GM11168 (cell line): ENCODE measurements around the gene ATXN10.
"Not testable (repeated sequence)": the region's sequence is repeated elsewhere in the genome, so short reads cannot be mapped to it uniquely, and the experiment has no call there.

Experiments
- in situ Hi-C: fragments of 300-500 bp; cut with MboI; formaldehyde crosslinking; loops from one replicate; pipeline ENCODE4 v1.12.0; 2022; ENCODE audit warnings: low sequenced_read_pairs; ENCODE audit not compliant: unreplicated experiment

Gene ATXN10

DNA sequence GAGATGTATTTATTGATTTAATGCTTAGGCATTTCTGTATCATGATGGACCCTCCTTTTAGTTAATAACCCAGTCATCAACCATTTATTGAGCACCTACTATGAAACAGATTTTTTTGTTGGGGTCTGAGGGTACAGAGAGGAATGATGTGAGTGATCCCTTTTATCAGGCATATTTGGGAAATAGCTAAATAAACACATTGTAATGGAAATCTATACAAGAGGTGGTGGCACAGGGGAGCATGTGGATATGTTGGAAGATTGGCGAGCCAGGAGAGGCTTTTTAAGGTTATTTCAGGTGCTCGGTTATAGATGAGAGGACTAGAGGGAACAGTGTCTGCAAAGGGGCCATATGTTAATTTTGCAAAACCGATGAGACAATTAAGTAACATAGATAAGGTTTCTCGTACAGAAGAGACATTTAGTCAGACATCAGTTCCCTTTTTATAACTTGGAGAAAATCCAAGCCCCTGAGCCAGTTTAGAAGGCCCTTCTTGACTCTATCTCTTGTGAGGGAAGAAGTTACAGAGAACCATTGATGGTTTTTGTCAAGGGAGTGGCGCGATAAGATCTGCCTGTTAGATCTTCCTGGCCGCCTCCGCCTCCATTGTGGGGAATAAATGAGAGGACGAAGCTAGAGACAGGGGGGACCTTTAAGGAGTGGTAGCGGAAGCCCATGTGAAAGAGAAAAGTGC lies 2.0 kb downstream of the ATXN10 start:
- in situ Hi-C loops = no loop called here

DNA sequence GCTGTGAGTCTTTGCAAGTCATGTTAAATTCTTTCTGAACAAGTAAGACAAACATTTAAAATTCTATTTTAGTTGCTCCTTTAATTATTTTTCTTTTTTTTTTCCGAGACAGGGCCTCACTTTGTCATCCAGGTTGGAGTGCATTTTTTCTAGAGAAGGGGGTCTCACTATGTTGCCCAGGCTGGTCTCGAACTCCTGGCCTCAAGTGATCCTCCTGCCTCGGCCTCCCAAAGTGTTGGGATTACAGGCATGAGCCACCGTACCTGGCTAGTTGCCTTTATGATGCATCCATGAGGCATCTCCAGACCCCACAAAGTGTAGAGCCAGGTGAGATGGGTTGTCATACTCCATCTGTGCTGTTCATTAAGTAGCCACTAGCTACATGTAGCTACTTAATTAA lies 4.4 kb downstream of the ATXN10 start:
- in situ Hi-C loops = no loop called here

DNA sequence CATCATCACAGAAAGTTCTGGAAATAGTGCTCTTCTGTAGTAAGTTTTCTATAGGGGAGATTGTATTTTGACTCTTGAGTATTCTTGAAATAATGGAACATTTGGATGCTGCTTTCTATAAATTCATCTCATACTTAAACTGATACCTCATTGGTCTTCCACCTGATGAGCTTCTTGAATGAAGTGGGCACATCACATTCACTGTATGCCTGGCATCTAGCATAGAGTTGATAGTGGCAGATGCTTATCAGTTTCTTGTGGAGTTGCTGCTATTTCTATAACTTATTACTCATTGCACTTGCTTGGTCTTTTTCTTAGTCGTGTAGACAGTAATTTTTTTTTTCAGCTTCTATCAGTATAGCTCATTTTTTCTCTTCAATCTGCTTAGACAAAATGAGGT lies 5.4 kb downstream of the ATXN10 start:
- in situ Hi-C loops = no loop called here

DNA sequence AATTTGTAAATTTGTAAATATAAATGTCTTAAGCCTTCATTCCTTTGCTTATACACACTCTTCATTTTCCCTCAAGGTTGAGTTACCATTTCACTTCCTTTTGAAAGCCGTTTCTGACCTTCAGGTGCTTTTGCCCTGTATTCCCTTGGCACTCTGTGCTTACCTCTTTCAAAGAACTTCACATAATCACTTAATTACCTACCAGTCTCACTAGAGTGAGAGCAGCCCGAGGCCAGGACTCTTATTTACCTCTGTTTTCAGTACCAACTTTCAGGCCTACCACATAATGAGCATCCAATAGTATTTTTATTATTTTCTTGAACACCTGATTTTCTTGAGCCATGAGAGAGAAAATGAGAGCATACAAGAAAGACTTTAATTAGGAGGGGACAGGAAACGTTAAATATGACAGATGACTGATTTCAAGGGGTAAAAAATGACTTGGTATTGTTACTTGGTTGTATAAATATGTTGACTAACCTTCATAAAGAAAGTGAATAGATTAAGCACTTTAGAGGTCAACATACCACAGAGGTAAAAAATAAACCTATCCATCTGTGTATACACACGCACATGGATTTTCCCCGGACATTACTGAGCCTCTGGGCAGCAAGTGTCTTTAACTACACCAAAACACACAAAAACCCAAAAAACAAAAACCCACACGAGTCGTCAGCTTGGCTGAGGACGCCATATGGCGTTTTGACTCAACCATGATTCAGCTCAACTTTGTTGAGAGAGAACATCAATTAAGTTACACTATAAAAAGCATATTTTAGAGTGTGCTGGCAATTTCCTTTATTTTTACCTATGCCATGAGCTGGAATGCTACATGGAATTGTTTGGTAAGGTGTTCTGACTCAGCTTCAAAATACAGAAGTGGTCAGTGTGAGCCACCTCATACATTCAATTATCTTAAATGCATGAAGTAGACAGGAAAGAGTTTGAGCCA lies 7.6 kb downstream of the ATXN10 start:
- in situ Hi-C loops = no loop called here

- in situ Hi-C loops = no loop called here
Measured at GRCh38 chr22:45680932-45681700, 9.5 kb downstream of the ATXN10 start.

DNA sequence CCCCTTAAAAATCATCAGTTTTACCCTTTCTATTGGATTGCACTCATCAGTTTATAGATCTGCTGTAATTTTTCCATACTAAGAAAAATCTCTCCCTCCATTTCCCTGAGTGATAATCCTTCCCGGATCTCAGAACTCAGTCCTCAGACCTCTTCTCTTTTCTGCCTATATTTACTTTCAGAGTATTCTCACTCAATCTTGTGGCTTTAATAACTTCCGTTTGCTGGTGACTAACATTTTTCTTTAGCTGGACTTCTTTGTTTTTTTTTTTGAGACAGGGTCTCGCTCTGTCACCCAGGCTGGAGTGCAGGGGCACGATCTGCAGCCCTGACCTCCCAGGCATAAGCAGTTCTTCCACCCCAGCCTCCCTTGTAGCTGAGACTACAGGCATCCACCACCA lies 10.4 kb downstream of the ATXN10 start:
- in situ Hi-C loops = no loop called here

DNA sequence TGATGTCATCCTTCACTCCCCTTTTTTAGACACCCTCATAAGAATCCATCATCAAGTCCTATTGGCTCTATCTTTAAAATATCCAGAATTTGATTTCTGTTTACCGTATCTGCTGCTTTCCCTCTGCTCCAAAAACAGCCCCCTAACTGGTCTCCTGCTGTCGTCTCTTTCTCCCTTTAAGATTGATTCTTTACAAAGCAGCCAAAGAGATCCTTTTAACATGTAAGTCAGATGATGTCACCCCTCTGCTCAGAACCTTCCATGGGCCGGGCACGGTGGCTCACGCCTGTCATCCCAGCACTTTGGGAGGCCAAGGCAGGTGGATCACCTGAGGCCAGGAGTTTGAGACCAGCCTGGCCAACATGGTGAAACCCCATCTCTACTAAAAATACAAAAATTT lies 11.1 kb downstream of the ATXN10 start:
- in situ Hi-C loops = not testable (repeated sequence)

DNA sequence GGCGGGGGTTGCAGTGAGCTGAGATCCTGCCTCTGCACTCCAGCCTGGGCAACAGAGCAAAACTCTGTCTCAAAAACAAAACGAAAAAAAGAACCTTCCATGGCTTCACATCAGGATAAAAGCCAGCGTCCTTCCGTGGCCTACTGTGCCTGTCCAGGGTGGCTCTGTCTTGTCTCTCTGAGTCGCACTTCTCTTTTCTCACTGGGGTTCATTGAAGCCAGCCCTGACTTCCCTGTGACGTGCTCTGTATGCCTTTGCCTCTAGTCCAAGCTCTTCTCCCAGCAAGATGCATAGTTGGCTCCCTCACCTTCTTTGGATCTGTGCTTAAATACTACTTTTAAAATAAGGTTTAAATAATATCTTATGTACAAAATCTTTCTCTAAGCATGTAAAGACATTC lies 11.6 kb downstream of the ATXN10 start:
- in situ Hi-C loops = no loop called here

DNA sequence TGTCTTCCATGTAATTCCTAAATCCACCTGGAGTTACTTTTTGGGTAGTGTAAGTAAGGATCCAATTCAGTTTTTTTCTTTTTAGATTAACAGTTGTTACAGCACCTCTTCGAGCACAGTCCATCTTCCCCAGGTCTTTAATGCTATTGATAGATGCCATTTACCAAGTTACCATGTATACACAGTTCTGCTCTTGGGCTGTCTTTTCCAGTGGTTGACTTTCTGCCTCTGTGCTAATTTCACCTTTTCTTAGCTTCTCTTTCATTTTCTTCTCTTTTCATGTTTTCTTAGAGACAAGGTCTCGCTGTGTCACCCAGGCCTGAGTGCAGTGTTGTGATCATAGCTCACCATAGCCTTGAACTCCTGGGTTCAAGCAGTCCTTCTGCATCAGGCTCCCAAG lies 12.0 kb downstream of the ATXN10 start:
- in situ Hi-C loops = no loop called here

DNA sequence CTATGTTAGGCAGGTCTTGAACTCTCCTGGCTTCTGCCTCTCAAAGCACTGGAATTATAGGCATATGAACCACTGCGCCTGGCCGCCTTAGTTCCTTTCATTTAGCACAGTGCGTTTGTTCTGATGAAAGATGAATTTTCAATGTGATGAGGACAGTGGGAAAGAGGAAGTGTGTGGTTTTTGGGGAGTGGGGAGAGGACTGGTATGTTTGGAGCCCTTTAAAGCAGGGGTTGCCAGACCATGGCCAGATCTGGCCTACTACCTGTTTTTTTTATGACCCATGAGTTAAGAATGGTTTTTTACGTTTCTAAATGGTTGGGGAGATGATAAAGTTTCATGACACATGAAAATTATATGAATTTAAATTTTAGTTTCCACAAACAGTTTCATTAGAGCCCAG lies 12.5 kb downstream of the ATXN10 start:
- in situ Hi-C loops = no loop called here

DNA sequence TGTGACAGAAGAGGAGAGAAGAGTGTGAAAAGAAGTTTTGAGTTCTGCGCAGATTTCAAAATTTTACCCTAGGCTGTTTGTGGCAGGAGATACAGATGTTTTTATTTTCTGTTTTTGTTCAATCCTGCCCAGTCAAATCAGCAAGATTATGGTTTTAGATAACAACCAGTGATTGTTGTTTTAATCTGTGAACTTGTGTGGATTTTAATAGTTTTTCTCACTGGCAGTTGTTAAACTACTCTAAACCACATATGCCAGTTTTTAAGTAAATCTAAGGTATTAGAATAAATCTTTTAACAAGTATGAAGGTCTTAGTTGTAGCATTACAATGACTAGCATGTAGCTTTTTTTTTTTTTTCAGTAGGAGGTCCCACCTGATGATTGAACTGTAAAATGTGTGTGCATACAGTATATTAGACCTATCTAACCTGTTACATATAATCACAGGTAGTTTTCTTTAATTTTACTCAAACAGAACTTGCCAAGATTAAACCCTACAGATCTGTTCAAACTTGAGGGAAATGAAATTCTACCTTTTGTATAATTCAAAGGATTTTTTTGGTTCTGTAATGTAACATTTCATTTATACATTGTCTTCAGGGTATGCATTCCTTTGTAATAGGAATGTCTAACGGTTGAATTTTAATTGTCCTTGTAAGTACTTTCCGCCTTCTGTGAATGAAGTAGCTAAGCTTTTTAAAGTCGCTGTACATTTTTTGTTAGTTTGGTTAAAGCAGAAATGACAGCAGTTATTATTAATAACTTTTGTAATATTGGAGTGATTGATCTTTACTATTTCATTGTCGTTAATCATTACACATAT lies 13.3 kb downstream of the ATXN10 start:
- in situ Hi-C loops = no loop called here

GRCh38 chr22:45686004-45686403 lies 14.4 kb downstream of the ATXN10 start:
- in situ Hi-C loops = no loop called here

- in situ Hi-C loops = no loop called here
Measured at GRCh38 chr22:45686836-45687235, 15.2 kb downstream of the ATXN10 start.

GRCh38 chr22:45688600-45689080 lies 17.0 kb downstream of the ATXN10 start:
- in situ Hi-C loops = no loop called here

- in situ Hi-C loops = no loop called here
Measured at GRCh38 chr22:45689211-45689610, 17.6 kb downstream of the ATXN10 start.

- in situ Hi-C loops = no loop called here
Measured at GRCh38 chr22:45690008-45690407, 18.4 kb downstream of the ATXN10 start.

DNA sequence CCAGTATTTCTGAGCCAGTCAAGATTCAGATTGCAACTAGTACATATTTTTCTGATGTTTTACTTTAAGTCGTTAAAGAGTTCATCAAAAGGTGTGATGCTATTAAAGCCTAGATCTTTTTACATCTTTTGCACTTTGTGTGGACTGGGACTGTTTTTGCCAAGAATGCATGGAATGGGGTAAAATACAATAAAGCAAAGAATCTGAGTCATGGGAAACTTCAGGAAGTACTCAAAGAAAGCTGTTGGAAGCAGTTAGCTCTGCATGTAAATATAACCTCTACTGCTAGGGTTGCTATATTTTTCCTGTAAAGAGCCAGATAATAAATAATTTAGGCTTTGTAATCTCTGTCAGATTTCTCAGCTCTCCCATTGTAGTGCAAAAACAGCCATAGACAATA lies 20.9 kb downstream of the ATXN10 start:
- in situ Hi-C loops = no loop called here

DNA sequence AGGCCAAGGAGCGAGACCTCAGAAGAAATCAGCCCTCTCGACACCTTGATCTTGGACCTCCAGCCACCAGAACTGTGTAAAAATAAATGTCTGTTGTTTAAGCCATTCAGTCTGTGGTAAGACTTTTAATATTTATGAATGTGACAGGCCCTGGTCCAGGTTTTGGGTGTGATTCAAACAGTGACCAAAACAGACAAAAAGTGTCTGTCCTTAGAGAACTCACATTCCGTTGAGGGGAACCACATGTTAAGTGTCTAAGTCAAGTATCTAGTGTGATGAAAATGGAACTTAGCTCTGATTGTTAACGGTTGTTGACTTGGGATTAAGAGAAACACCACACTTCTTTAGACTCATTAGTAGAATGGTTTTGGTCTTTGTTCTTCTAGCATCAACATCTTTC lies 22.2 kb downstream of the ATXN10 start:
- in situ Hi-C loops = no loop called here

GRCh38 chr22:45696227-45696626 lies 24.6 kb downstream of the ATXN10 start:
- in situ Hi-C loops = no loop called here

GRCh38 chr22:45698094-45698493 lies 26.5 kb downstream of the ATXN10 start:
- in situ Hi-C loops = no loop called here
